A673 (cell line): ENCODE results near the gene ARHGEF6. TPM values are rescaled to one million over a fixed set of nuclear protein-coding genes. Genes with fewer than 3 reads are reported as not detected.

Source experiments
- BruUV-seq: library from RNA; stranded (reverse); fragments of 400-500 nt; replicated peaks from 2 replicates; lab custom pipeline; 2021; lab: Mats Ljungman, UMichigan
- CTCF ChIA-PET: fragments of 300-600 bp; sonication (Branson Sonifier 250); formaldehyde crosslinking; loops from one replicate; lab custom pipeline; 2022; ENCODE audit warnings: antibody characterized with exemption; lab: Charles Lee
- POLR2A ChIA-PET: fragments of 300-600 bp; sonication (Branson Sonifier 250); formaldehyde crosslinking; loops from one replicate; lab custom pipeline; 2022; ENCODE audit warnings: antibody characterized with exemption; ENCODE audit not compliant: low non-redundant PET; lab: Charles Lee
- DNase-seq: peaks from one replicate; pipeline ENCODE4 v3.0.0-alpha.2; 2015; ENCODE audit warnings: low spot score
- H3K27ac ChIP-seq: fragments of 200-600 bp; sonication (generic); 2 replicates; pipeline ENCODE4 v1.5.1; 2016; ENCODE audit warnings: mixed run types, low read depth, mild to moderate bottlenecking, mixed read lengths, antibody characterized with exemption, low read length; ENCODE audit not compliant: poor library complexity, severe bottlenecking
- H3K27me3 ChIP-seq: fragments of 200-600 bp; sonication (generic); replicated peaks from 2 replicates; pipeline ENCODE4 v1.6.1; 2017; ENCODE audit warnings: mixed run types, low read depth, mild to moderate bottlenecking, mixed read lengths, antibody characterized with exemption, low read length; ENCODE audit not compliant: insufficient read depth, poor library complexity
- H3K36me3 ChIP-seq: fragments of 200-600 bp; sonication (generic); 2 replicates; pipeline ENCODE4 v1.6.1; 2016; ENCODE audit warnings: mixed run types, mild to moderate bottlenecking, mixed read lengths, antibody characterized with exemption, low read length; ENCODE audit not compliant: insufficient read depth, poor library complexity, severe bottlenecking
- H3K4me1 ChIP-seq: fragments of 200-600 bp; sonication (generic); 2 replicates; pipeline ENCODE4 v1.6.1; 2017; ENCODE audit warnings: mixed run types, mild to moderate bottlenecking, mixed read lengths, antibody characterized with exemption, low read length; ENCODE audit not compliant: insufficient read depth, poor library complexity, severe bottlenecking
- H3K4me3 ChIP-seq: fragments of 200-600 bp; sonication (generic); 2 replicates; pipeline ENCODE4 v1.5.1; 2016; ENCODE audit warnings: low read depth, mixed run types, mild to moderate bottlenecking, mixed read lengths, low read length; ENCODE audit not compliant: poor library complexity, severe bottlenecking
- H3K9me3 ChIP-seq: fragments of 200-600 bp; sonication (generic); 2 replicates; pipeline ENCODE4 v1.6.1; 2016; ENCODE audit warnings: mixed run types, low read depth, mild to moderate bottlenecking, mixed read lengths, antibody characterized with exemption, low read length; ENCODE audit not compliant: poor library complexity, severe bottlenecking
- CTCF ChIP-seq: fragments of 300-800, 200-600 bp; sonication (generic); conservative IDR thresholded peaks from 2 replicates; pipeline ENCODE4 v1.5.1; 2017; ENCODE audit warnings: low read depth, mild to moderate bottlenecking, antibody characterized with exemption, low read length, moderate library complexity, mixed read lengths
- EZH2 ChIP-seq: fragments of 200-600 bp; sonication (generic); IDR thresholded peaks from 2 replicates; pipeline ENCODE4 v1.6.1; 2017; ENCODE audit warnings: borderline replicate concordance, low read depth, mild to moderate bottlenecking, mixed read lengths, antibody characterized with exemption, low read length; ENCODE audit not compliant: poor library complexity, severe bottlenecking
- intact Hi-C: fragments of 100-400 bp; cut with micrococcal nuclease; formaldehyde crosslinking; loops from one replicate; pipeline ENCODE4 v1.10.0; 2022; ENCODE audit not compliant: unreplicated experiment
- total RNA-seq: library from RNA; stranded (reverse); gene quantifications from 2 replicates; pipeline ENCODE4 v1.2.3, GENCODE V29; 2021

Gene ARHGEF6
- total RNA-seq, 1 experiment from 2014 or later, result 11.4 TPM

- Histone ChIP-seq H3K36me3 (no peaks in the 10 kb centered on the region), H3K27me3 (no peaks in the 10 kb centered on the region), H3K4me3 (no peak overlapping the region), H3K9me3 (no peaks in the 10 kb centered on the region), H3K27ac (no peak overlapping the region), H3K4me1 (peaks cover 12% of the 10 kb centered on the region)
- BruUV-seq, result no TSS peak
- TF ChIP-seq EZH2, result no peak
- TF ChIP-seq CTCF, result no peak
- no peak for DNase-seq
- intact Hi-C loops, result no loop called here
- POLR2A ChIA-PET, result no interaction called here
- CTCF ChIA-PET, result no interaction called here
Observed at GRCh38 chrX:136731207-136731782, 49.4 kb downstream of the ARHGEF6 start.

- TF ChIP-seq EZH2, result no peak
- TF ChIP-seq CTCF, result no peak
- no peak for DNase-seq
- Histone ChIP-seq H3K4me3 (no peak overlapping the region), H3K9me3 (no peaks in the 10 kb centered on the region), H3K27me3 (no peaks in the 10 kb centered on the region), H3K4me1 (no peaks in the 10 kb centered on the region), H3K36me3 (no peaks in the 10 kb centered on the region), H3K27ac (no peak overlapping the region)
- intact Hi-C loops, result no loop called here
- POLR2A ChIA-PET, result no interaction called here
- BruUV-seq, result no TSS peak
- CTCF ChIA-PET, result no interaction called here
Observed at GRCh38 chrX:136728393-136728792, 52.3 kb downstream of the ARHGEF6 start.

- Histone ChIP-seq H3K27me3 (no peaks in the 10 kb centered on the region), H3K27ac (no peak overlapping the region), H3K9me3 (no peaks in the 10 kb centered on the region), H3K4me1 (no peaks in the 10 kb centered on the region), H3K36me3 (no peaks in the 10 kb centered on the region), H3K4me3 (no peak overlapping the region)
- TF ChIP-seq CTCF, result no peak
- no peak for TF ChIP-seq EZH2
- DNase-seq, result no peak
- intact Hi-C loops, result no loop called here
- CTCF ChIA-PET, result no interaction called here
- POLR2A ChIA-PET, result no interaction called here
- no TSS peak for BruUV-seq
Observed at GRCh38 chrX:136725441-136726104, 55.2 kb downstream of the ARHGEF6 start.
